AG08395 (cell line): ENCODE results near the gene PDZRN4.
"Not testable (repeated sequence)": the region's sequence is repeated elsewhere in the genome, so short reads cannot be mapped to it uniquely, and the experiment has no call there.

Experiments
- DNase-seq: peaks from one replicate; pipeline ENCODE4 v3.0.0; 2012; ENCODE audit warnings: mixed read lengths, low spot score

PDZRN4 gene

DNA sequence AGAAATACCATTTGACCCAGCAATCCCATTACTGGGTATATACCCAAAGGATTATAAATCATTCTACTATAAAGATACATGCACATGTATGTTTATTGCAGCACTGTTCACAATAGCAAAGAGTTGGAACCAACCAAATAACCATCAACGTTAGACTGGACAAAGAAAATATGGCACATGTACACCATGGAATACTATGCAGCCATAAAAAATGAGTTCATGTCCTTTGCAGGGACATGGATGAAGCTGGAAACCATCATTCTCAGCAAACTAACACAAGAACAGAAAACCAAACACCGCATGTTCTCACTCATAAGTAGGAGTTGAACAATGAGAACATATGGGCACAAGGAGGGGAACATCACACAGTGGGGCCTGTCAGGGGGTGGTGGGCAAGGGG is 97.3 kb downstream of the PDZRN4 start:
- not testable (repeated sequence) for DNase-seq

DNA sequence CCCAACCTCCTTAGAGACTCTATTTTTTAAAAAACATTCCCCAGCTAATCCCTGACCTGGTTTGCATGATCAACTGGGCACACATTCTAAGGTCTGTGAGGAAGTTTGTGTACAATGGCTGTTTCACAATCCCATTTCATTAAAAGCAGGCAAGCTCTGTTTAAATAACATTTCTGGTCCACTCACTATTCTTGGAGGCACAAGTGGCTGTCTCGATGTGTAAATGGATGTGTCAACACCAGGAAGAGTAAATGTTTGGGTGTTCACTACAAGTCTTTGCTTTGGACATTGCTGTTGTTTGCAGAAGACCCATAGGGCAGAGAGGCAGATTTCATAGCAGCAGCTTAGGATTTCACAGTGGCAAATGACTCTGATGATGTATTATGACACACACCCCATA is 98.3 kb downstream of the PDZRN4 start:
- no peak for DNase-seq

DNA sequence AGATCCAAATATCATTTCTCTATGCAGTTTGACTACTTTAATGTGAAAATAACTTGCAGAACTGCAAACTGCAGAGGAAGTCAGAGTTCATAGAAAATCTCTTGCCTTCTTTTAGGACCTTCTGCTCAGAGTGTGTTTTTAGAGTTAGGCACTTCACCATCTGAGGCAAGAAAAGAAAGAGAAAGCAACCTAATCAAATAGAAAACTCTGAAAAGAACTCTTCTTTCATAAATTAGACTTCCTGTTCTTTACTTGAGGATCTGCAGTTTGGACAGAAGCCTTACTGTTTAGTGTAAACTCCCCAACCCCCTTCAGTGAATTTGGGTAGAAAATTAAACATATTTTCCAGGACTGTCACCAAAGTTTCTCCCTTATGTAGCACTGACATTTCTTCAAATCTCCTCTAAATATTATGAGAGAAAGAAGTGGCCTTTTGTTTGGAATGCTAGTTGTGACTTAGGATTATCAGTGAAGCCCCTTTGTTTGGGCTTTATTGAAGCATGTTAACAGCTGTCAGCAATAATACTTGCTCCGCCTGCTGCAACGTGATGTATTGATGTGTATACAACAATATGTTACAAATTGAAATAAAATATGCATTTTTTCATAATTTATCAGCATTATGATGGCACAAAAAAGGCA is 99.5 kb downstream of the PDZRN4 start:
- no peak for DNase-seq

DNA sequence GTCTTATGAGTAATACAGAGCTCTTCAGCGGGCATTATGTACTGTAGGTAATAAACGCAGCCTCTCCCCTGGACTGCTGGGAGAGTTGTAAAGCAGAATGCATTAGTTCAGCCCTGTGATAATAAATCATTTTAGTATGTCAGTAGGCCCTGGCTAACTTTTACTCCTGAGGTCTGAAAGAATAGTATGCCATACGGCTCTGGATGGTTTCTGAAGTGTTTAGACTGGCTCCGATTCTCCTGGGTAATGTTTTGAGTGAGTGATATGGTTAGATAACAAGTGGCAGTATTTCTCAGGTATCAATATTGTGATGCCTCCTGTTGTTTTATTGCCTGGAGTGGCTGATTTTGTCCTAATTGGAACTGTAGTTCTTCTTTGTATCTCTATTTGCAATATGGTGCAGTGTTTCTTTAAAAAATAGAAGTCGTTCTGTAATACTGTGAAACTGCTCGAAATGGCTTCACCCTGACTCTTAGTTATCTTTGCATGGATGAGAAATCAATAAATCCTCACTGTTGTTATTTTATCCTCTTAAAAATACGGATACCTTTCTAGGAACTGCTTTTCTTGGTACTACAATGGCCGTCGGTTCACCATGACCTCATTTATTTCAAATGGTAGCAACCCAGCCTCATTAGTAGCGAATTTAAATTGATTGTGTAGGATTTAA is 100.2 kb downstream of the PDZRN4 start:
- DNase-seq, result no peak

DNA sequence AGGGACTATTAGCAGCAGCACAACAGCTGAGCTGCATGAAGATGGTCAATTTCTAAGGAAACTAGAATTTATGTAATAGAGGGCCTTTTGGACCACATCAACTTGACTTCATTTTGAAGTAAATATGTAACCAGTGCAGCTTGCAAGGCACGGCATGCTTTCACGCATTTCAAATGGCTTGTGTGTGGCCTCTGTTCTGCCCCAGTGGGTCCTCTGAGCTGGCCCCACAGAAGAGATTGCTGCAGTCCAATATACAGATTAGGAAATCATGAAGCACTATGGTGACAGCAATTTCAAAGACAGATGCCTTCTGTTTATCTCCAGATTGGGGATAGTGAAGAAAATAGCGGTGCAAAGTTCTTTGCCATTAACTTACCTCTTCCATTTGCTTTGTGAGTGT is 101.4 kb downstream of the PDZRN4 start:
- DNase-seq, result no peak

DNA sequence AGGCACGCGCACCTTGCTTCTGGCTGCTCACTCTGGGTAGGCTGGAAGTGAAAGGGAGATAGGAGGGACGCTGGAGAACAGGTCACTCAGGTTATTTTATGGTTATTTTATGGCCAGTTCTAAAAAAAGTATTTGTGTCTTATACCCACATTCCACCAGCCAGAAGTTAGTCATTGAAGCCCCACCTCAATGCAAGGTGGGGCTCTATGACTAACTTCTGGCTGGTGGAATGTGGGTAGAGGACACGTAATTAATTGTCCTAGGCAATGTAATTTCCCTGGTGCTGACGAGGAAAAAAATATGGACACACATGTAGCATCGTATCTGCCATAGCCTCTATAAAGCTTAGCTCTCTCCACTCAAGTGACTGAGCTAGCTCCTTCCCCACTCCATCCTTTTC is 104.9 kb downstream of the PDZRN4 start:
- no peak for DNase-seq

DNA sequence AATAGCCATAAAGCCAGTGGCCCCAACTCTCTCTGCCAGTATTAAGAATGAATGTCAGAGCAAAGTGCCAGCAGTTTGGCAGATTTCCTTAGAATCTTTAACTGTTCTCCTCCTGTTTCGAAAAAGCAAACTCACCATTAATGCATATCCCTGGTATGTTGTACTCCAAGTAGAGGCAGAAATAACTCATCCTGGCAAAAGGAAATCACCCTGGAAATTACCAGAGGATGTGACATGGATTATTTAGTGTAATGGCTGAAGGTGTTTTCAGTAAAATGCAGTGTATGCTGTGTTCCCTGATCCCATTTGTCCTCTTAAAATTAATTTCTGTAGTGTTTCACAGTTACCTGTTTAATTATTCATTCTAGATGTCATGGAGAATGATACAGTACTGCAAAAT is 105.3 kb downstream of the PDZRN4 start:
- DNase-seq, result no peak

DNA sequence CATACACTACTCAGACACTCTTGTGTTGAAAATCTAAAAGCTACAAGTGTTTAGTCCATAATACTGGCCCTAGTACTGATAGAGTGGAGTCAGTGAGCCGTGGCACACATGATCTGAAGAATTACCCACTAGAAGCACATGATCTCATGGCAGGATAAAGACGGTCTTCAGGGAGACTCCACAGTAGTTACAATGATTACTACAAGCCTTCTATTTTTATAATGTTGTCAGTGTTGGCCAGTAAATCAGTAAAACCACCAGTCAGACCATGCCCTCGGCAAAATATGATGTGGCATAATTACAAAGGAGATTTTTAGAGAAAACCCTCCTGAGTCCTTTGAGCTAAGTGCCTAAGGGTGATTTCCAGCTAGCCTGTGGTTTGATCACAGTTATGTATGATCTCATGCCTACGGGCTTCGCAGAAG is 114.9 kb downstream of the PDZRN4 start:
- DNase-seq, result no peak

DNA sequence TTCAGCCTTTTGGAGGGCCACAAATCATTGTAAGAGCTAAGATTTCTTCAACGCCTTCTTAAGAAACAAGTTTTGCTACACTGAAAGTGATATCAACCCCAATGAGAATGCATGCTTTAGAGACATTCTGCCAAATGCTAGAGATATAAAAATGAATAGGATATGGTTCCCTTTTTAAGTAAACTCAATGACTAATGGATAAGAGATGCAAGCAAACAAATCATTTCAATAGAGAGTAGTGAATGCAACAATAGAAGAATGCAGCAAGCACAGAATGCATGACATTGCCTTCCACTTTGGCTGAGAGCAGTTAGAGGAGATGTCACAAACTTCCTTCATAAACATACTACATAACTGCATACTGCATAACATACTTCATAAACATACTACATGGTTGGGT is 116.4 kb downstream of the PDZRN4 start:
- no peak for DNase-seq

DNA sequence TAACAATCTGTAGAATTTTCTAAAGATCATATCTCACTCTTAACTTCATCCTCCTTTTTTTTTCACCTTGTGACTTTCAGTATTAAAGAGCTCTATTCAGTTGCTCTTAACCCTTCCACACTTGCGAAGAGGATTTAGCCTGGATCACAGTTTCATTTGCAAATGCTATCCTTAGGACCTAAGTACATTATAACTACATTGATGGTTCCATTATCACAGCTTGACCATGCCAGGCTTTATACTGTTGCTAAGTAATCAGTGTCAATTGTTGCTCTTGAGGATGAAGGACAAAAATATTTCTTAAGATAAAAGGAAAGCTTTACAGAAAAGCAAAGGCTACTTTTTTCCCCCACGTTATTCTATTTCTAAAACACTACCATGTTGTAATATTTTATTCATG is 122.2 kb downstream of the PDZRN4 start:
- DNase-seq, result no peak

DNA sequence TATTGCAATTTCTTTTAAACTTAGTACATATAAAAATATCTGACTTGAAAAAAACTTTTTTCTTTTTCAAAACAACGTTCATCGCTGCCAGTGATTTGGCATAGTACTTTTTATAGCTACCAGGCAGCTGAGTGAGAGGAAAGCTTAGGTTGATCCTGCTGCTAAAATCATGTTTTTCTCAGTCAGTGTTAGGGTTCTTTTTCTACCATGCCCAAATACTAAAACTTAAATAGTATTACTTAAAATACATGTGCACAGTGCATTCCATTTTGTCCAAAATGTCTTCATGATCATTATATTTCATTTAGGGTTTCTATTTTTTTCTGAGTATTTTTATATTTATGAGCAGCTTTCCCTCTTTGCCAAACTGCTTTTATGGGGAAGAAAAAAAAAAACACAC is 123.8 kb downstream of the PDZRN4 start:
- no peak for DNase-seq

DNA sequence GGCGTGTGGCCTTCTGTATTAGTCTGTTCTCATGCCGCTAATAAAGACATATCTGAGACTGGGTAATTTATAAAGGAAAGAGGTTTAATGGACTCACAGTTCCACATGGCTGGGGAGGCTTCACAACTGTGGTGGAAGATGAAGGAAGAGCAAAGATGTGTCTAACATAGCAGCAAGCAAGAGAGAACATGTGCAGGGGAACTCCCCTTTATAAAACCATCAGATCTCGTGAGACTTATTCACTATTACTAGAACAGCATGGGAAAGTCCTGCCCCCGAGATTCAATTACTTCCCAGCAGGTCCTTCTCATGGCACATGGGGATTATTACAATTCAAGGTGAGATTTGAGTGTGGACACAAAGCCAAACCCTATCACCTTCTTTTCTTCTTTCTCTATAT is 124.3 kb downstream of the PDZRN4 start:
- not testable (repeated sequence) for DNase-seq

DNA sequence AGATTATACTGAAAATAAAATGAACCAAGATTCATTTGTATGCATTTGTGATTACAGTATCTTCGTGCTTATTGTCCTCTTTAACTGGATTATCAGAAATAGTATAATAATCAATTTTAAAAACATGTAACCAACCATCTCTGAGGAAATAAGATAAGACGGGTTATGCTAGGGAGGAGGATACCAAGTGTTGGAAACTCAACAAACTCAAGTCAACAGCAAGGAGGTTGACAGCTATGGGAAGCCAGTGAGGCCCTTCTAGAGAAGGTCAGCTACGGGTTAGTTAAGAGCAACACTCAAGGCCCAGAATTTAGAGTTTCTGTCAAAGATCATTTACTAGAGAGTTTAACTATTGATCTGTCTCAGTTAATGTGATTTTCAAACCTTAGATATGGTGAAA is 137.2 kb downstream of the PDZRN4 start:
- DNase-seq, result no peak

DNA sequence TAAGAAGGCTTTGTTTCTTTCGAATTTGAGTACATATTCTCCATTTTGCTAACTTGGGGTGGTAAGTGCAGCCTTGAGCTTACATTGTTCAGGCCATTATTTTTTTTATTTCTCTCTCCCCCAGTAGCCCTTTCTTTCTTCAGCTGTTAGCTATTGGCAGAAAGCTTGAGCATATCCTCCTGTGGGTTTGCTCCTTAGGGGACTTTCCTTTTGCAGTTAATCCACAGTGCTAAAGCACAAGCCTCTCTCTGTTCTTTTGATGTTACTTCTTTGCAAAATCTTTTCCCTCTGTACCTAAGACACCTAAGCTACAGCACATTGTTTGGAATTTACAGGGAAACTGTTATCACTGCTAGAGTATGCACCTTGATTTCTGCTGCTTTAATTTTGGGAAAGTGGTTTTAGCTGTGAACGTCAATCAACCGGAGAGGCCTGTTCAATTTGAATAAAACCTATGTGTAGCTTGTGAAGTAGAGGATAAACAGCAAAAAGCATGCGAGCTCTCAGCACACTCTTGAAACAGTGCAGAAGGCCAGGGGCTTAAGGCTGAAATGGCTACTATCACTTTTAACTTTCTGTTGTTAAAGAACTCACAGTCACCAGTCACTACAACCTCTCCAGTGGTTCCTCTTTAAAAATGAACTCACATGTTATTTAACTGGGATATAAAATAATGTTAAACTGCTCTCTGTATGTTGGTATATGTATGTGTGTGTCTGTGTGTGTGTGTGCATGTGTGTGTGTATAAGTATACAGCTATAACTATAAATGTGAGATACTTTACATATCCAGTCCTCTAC is 139.2 kb downstream of the PDZRN4 start:
- DNase-seq, result no peak

DNA sequence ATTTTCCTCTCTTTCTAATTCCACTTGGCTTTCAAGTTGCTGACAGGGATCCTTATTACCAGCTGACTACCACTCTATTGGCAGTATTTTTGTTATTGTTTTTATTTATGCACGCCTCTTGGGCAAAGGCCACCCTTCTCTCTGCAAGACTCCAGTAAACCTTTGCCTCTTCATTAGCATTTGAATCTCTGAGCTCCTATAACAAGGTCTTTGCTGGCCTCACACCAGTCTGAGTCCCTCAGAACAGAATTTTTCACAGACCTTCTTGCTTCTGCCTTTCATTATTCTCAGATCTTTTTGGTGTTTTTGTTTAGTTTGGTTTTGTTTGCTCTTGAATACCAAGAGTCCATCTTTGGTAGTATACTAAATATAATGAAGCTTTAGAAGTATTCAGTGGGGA is 145.9 kb downstream of the PDZRN4 start:
- DNase-seq, result no peak

DNA sequence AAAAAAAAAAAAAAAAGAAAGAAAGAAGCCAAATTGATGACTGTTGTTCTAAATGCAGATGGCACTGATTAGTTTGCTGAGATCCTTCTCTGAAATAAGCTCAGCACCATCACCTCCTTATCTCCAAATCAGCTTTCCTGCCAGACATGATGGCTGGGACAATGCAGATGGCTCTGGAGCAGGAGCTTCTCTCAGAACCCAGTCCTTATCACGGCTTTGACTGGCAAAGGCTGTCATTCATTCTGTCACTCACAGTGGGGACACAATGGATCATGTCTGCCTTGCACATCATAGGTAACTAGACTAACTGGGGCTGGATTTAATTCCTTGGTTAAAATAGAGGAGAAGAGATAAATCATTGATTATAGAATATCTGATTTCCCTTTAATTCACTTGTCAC is 146.3 kb downstream of the PDZRN4 start:
- no peak for DNase-seq

DNA sequence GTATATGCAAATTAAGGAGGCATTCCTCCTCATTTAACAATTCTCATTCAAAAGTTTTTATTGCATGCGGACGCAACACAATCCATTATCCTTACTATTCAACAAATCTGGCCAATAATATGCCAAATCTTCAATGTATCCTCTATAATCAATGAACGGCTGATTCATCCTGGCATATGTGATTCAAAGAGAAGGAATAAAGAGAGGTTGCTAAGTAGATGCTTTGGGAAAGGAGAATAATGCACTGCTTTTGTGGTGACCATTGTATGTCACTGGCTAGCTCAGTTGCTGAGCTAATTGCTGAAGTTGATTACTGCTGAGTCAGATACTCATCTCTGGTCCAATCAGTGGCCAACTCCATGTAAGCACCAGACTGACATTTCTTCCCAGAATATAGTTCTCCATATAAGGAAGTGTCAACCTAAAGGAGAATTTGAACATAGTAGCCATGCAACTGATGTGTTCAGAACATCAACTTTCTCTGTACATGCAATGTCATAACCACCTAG is 148.0 kb downstream of the PDZRN4 start:
- no peak for DNase-seq

DNA sequence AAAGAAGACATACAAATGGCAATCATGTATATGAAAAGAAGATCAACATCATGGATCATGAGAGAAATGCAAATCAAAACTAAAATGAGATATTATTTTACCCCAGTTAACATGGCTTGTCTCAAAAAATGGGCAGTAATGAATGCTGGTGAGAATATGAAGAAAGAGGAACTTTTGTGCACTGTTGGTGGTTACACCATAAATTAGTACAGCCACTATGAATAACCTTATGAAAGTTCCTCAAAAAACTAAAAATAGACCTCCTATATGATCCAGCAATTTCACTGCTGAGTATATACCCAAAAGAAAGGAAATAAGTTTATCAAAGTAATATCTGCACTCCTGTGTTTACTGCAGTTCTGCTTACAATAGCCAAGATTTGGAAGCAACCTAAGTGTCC is 151.7 kb downstream of the PDZRN4 start:
- DNase-seq, result no peak

DNA sequence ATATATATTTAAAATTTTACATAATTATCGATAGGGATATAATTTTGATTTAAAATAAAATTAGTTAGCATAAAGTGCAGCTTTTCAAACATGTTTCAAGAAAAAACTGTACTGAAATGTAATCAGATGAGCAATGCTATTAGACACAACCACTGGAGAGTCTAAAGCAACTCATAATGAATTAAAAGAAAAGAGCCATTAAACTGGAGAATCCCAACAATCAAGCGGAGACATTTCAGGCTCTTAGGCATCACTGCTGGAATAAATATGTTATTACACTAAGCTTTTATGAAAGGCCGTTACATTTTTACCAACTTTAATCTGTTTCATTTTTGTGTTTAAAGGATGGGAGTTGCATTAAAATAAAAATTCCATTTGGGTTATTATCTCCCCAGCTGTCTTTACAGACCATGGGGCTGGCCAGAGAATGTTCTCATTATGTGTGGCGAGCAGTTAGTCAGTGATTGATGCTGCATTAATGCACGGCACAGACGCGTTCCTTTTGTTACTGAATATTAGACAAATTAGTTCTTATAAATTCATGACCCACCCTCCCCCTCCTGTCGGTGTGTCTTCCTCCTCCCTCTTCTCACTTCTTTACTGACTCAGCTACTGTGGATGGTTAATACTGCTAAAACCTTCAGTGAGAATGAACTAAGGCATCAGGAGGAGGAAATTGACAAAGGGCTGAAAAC is 156.8 kb downstream of the PDZRN4 start:
- DNase-seq, result no peak

DNA sequence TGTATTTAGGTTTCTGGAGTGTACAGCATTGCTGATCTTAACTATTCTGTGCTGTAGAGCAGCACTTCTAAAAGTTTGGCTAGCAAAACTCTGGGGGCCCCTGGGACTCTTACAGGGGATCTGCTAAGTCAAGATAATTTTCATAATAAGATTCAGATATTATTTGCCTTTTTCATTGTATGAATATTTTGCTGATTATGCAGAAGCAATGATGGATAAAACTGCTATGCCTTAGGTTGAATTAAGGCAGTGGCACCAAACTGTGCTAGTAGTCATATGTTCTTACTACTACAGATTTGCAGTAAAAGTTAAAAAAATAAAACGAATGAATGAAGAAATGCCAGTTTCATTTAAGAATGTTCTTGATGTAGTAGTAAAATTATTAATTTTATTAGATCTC is 160.1 kb downstream of the PDZRN4 start:
- DNase-seq, result no peak

DNA sequence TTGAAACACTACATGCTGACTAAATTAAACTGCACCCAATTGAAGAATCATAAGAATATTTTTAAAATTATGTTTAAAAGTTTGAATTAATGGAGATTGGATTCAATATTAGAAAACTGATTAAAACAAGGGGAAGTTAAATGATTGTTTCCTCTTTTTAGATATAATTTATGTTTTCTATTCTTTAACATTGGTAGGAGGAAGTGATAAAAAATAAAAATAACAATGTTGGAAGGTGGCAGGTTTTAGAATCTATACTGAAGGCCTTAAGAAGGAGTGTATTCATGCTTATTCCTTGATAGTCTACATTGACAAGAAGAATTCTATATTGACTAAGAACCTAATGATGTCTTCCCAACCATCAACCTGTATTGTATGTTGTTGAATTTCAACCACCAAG is 168.1 kb downstream of the PDZRN4 start:
- no peak for DNase-seq

DNA sequence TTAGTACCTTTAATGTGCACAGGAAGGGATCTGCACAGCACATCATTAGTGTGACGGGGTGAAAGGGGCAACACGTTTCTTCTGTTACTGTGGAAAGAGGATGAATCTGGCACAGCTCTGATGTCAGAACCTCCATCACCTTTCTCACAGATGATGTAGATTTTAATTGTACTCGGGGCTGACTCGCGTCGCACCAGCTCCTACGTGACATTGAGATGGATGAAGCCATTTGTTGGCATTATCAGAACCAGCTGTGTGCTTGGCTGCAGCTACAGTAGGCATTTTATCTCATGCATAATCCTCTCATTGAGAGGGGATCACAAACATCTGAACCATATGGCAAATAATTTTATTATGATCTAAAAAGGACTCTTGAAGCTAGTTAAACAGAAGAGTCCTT is 173.6 kb downstream of the PDZRN4 start:
- DNase-seq, result no peak

DNA sequence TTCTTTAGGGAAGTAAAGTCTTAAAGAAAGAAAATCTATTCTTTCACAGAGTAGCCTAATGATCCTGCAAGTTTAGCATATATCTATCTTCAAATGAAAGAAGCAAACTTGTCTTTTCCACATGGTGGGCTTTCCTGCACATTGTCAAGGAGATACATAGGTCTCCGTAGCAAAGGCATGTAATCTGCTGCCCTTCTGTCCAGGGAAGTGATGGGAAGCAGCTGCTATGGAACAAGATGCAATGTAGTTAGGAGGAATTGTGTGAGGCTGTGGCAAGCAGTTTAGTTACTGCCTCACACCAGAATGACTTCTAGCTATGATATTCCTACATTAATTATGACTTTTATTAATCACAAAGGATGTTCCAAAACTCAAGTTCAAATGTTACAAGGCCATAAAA is 174.4 kb downstream of the PDZRN4 start:
- no peak for DNase-seq
